Putamen (tissue), 1 donor: Measurements from ENCODE around the gene LMAN1.
A peak's percentile ranks its signal among the peaks of the same experiment; 100 is the strongest.

Experiments
- DNase-seq: peaks from one replicate; pipeline ENCODE4 v3.0.0-alpha.2; 2016; ENCODE audit warnings: low spot score

LMAN1 gene

GRCh38 chr18:59360381-59360780 is 1.3 kb upstream of the LMAN1 start:
- DNase-seq, result no peak

GRCh38 chr18:59359576-59359952 is 499 bp upstream of the LMAN1 start:
- no peak for DNase-seq

GRCh38 chr18:59358414-59358711 is 702 bp downstream of the LMAN1 start:
- no peak for DNase-seq

GRCh38 chr18:59357928-59358327 is 1.1 kb downstream of the LMAN1 start:
- DNase-seq, result peak; percentile 30

- no peak for DNase-seq
Observed at GRCh38 chr18:59354731-59355130, 4.3 kb downstream of the LMAN1 start.

GRCh38 chr18:59353079-59353680 is 5.9 kb downstream of the LMAN1 start:
- DNase-seq, result no peak

- peak; percentile 34 for DNase-seq
Observed at GRCh38 chr18:59352250-59352855, 6.7 kb downstream of the LMAN1 start.

GRCh38 chr18:59345556-59345955 is 13.5 kb downstream of the LMAN1 start:
- DNase-seq, result no peak

- DNase-seq, result no peak
Observed at GRCh38 chr18:59344996-59345395, 14.1 kb downstream of the LMAN1 start.

- no peak for DNase-seq
Observed at GRCh38 chr18:59343926-59344325, 15.1 kb downstream of the LMAN1 start.

- DNase-seq, result no peak
Observed at GRCh38 chr18:59340817-59341216, 18.2 kb downstream of the LMAN1 start.

GRCh38 chr18:59340312-59340711 is 18.8 kb downstream of the LMAN1 start:
- no peak for DNase-seq

- DNase-seq, result no peak
Observed at GRCh38 chr18:59332986-59333385, 26.1 kb downstream of the LMAN1 start.

GRCh38 chr18:59328683-59329082 is 30.4 kb downstream of the LMAN1 start:
- DNase-seq, result no peak

- no peak for DNase-seq
Observed at GRCh38 chr18:59325965-59326364, 33.1 kb downstream of the LMAN1 start.

GRCh38 chr18:59324623-59324971 is 34.5 kb downstream of the LMAN1 start:
- no peak for DNase-seq

- DNase-seq, result no peak
Observed at GRCh38 chr18:59323931-59324622, 35.0 kb downstream of the LMAN1 start.

GRCh38 chr18:59318460-59319050 is 40.5 kb downstream of the LMAN1 start, which contains the start of gene CPLX4:
Gene CPLX4 (minus strand): TSS chr18:59318649. CDS start chr18:59318462, 187 bp downstream.
- DNase-seq, result no peak

- DNase-seq, result no peak
Observed at GRCh38 chr18:59311631-59312030, 47.4 kb downstream of the LMAN1 start.

- DNase-seq, result no peak
Observed at GRCh38 chr18:59308938-59309260, 50.2 kb downstream of the LMAN1 start.

- DNase-seq, result peak; percentile 10
Observed at GRCh38 chr18:59308248-59308937, 50.7 kb downstream of the LMAN1 start.

- no peak for DNase-seq
Observed at GRCh38 chr18:59306640-59307039, 52.4 kb downstream of the LMAN1 start.

GRCh38 chr18:59305295-59305694 is 53.8 kb downstream of the LMAN1 start:
- no peak for DNase-seq
